Erythroblast (primary cell): ENCODE results near the gene OPRL1.

ENCODE experiments used
- GATA1 ChIP-seq: IDR thresholded peaks from 2 replicates; pipeline ENCODE4 v1.6.1; 2011; ENCODE audit warnings: low read depth, mild to moderate bottlenecking, control low read depth, low read length, moderate library complexity
- POLR2A ChIP-seq: IDR thresholded peaks from 2 replicates; pipeline ENCODE4 v1.6.1; 2011; ENCODE audit warnings: mild to moderate bottlenecking, low read length

DNA sequence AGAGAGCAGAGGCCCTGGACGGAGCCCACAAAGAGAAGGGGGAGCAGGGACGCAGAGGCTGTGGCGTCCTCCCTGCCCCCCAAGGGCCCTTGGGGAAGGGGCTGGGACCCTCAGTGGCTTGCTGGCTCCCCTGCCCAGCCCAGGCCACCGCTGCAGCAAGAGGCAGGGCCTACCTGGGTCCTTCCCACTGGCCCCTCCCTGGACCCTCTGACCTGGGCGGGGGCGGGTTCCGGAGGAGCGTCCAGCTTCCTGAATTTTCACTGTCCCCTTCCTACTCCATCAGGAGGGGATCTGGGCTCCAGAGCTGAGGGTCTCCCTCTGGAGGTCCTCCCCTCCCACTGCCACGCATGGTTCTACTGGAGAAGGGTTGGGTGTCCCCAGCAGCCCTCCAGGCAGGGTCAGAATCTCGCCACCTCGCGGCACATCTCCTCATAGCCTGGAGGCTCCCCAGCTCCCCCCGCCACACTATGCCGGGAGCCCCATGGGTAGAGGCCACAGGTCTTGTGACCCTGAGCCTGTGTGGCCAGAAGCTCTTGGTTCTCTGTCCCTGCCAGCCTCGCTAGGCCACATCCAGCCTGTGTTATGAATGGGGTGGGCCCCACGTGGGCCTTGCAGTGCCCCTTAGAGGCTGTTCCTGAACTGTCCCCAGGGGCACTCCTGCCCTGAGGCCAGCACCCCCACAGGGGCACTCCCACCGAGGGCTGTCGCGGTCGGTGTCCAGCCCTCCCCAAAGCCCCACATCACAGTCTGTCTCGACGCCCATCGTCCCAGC, 29.4 kb upstream of the OPRL1 start:
- TF ChIP-seq POLR2A (no peak), GATA1 (no peak)
